ENCODE results near the gene PHLPP1. TPM values are rescaled to one million over a fixed set of nuclear protein-coding genes. Genes with fewer than 3 reads are reported as not detected.
A peak's percentile ranks its signal among the peaks of the same experiment; 100 is the strongest.

The PHLPP1 gene
- total RNA-seq, 4 donors from 2014 or later: 17.7 to 29.5 (median 25.5) TPM

- in situ Hi-C loops (cut with MboI; ENCODE audit: low pct_ligation_motif_present in 1 of 4, low pct_unique_long_range_greater_than_20kb in 1 of 4, low sequenced_read_pairs in 3 of 4): loop anchor here in 3 of 4 donors (10.0 to 25.0 kb wide), 3 partner anchors 284 to 409 kb away; partner anchors contain the start of gene PHLPP1 (in 1 of the 3)
- TF ChIP-seq EP300 (IDR thresholded peaks at IDR 0.05; ENCODE audit: low read depth): no peak
- TF ChIP-seq POLR2A (IDR thresholded peaks at IDR 0.05): no peak
- no peak for TF ChIP-seq POLR2AphosphoS5 (IDR thresholded peaks at IDR 0.05)
- TF ChIP-seq CTCF (IDR thresholded peaks at IDR 0.05): no peak
- 84% methylated on average over 9 of the region's 9 CpGs; no CpG with 5 or more reads in 1 of the 2 donors for WGBS, 2 donors (ENCODE audit: low coverage in 1 of 2)
Observed at GRCh38 chr18:62996566-62996965, 281.2 kb downstream of the PHLPP1 start.

DNA sequence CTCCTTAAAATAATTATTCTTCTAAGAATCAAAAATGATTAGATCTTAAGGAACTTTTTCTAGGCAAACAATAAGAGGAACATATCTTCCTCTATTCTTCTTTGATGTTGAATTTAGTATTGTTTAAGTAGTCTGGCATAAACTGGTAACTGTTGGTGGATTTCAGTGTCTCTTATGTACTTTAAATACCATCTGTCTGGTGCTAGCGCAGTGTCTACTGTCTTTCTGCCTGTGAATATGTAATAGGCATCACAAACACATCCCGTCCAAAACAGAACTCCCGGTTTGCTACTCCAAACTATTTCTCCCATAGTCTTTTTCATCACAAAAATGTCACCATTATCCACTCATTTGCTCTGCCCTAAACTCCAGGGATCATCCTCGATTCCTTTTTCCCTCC is 281.7 kb downstream of the PHLPP1 start:
- H3K9me3 ChIP-seq: no peaks in the 10 kb centered on the region
- no peaks in the 10 kb centered on the region for H3K4me1 ChIP-seq
- 69 to 70% methylated on average over 4 of the region's 4 CpGs for WGBS, 2 donors (ENCODE audit: low coverage in 1 of 2)
- no peak for TF ChIP-seq CTCF (IDR thresholded peaks at IDR 0.05)
- intact Hi-C loops (cut with DNase I; ENCODE audit: low total_unique reads) (no loop called here), in situ Hi-C loops (cut with MboI; ENCODE audit: low pct_ligation_motif_present in 1 of 4, low pct_unique_long_range_greater_than_20kb in 1 of 4, low sequenced_read_pairs in 3 of 4) (loop anchor here in 3 of 4 donors (10.0 to 25.0 kb wide), 3 partner anchors 285 to 410 kb away; partner anchors contain the start of gene PHLPP1 (in 1 of the 3))
- no peak overlapping the region for H3K4me3 ChIP-seq
- no peak overlapping the region for H3K27ac ChIP-seq
- no peak for DNase-seq
- H3K36me3 ChIP-seq: no peaks in the 10 kb centered on the region
- no peaks in the 10 kb centered on the region for H3K27me3 ChIP-seq

More at GRCh38 chr18:62996566-62996965, 281.2 kb downstream of the PHLPP1 start:
- no peaks in the 10 kb centered on the region for H3K27me3 ChIP-seq
- DNase-seq: no peak
- H3K9me3 ChIP-seq: no peaks in the 10 kb centered on the region
- H3K27ac ChIP-seq: no peak overlapping the region
- no peak overlapping the region for H3K4me3 ChIP-seq
- H3K36me3 ChIP-seq: no peaks in the 10 kb centered on the region
- intact Hi-C loops (cut with DNase I; ENCODE audit: low total_unique reads): no loop called here
- H3K4me1 ChIP-seq: no peaks in the 10 kb centered on the region

GRCh38 chr18:62998443-62998842 is 283.1 kb downstream of the PHLPP1 start:
- Histone ChIP-seq H3K36me3 (no peaks in the 10 kb centered on the region), H3K9me3 (no peaks in the 10 kb centered on the region), H3K4me3 (no peak overlapping the region), H3K27ac (no peak overlapping the region), H3K4me1 (no peaks in the 10 kb centered on the region), H3K27me3 (no peaks in the 10 kb centered on the region)
- WGBS, 2 donors (ENCODE audit: low coverage in 1 of 2): 86% methylated on average over 7 of the region's 7 CpGs; no CpG with 5 or more reads in 1 of the 2 donors
- intact Hi-C loops (cut with DNase I; ENCODE audit: low total_unique reads): no loop called here
- DNase-seq: no peak
- in situ Hi-C loops (cut with MboI; ENCODE audit: low pct_ligation_motif_present in 1 of 4, low pct_unique_long_range_greater_than_20kb in 1 of 4, low sequenced_read_pairs in 3 of 4): loop anchor here in 3 of 4 donors (10.0 to 25.0 kb wide), 3 partner anchors 286 to 411 kb away; partner anchors contain the start of gene PHLPP1 (in 1 of the 3)
- TF ChIP-seq CTCF (IDR thresholded peaks at IDR 0.05) (no peak), POLR2A (IDR thresholded peaks at IDR 0.05) (no peak), POLR2AphosphoS5 (IDR thresholded peaks at IDR 0.05) (no peak), EP300 (IDR thresholded peaks at IDR 0.05; ENCODE audit: low read depth) (no peak)

DNA sequence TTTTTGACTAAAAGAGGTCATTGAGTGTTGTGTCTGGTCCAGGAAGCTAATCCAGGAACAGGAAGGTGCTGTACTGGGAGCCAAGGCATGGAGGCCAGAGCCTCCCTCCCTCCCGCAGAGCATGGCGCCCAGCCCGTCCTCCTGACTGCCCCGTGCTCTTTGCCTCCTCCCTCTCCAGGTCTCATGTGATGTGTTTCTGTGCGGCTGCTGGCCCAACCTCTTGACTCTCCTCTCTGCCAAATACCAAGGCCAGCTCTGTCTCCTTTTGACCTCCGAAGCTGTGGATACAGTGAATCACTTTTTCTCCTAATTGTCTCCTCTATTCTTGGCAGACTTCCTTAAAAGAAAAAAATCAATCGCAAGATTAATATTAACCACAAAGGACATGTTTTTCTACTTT is 284.1 kb downstream of the PHLPP1 start:
- Histone ChIP-seq H3K27ac (no peak overlapping the region), H3K4me3 (no peak overlapping the region), H3K27me3 (no peaks in the 10 kb centered on the region), H3K9me3 (no peaks in the 10 kb centered on the region), H3K36me3 (no peaks in the 10 kb centered on the region), H3K4me1 (no peaks in the 10 kb centered on the region)
- TF ChIP-seq POLR2AphosphoS5 (IDR thresholded peaks at IDR 0.05) (peak in 2 of 3 donors; percentile 17 to 22), EP300 (IDR thresholded peaks at IDR 0.05; ENCODE audit: low read depth) (no peak), CTCF (IDR thresholded peaks at IDR 0.05) (no peak), POLR2A (IDR thresholded peaks at IDR 0.05) (no peak)
- in situ Hi-C loops (cut with MboI; ENCODE audit: low pct_ligation_motif_present in 1 of 4, low pct_unique_long_range_greater_than_20kb in 1 of 4, low sequenced_read_pairs in 3 of 4): loop anchor here in 3 of 4 donors (10.0 to 25.0 kb wide), 3 partner anchors 287 to 412 kb away; partner anchors contain the start of gene PHLPP1 (in 1 of the 3)
- intact Hi-C loops (cut with DNase I; ENCODE audit: low total_unique reads): no loop called here
- DNase-seq: peak; percentile 40
- 75 to 87% methylated on average over 3 to 7 of the region's 7 CpGs for WGBS, 2 donors (ENCODE audit: low coverage in 1 of 2)
